ENCODE data around the gene TIPIN. TPM values are rescaled to one million over a fixed set of nuclear protein-coding genes. Genes with fewer than 3 reads are reported as not detected.

The TIPIN gene
- total and polyA plus RNA-seq, 2 of the 8 experiments (the other 6 are each of a cell fraction or from before 2014, with no cell fraction given): 8.5 to 24.7 TPM

DNA sequence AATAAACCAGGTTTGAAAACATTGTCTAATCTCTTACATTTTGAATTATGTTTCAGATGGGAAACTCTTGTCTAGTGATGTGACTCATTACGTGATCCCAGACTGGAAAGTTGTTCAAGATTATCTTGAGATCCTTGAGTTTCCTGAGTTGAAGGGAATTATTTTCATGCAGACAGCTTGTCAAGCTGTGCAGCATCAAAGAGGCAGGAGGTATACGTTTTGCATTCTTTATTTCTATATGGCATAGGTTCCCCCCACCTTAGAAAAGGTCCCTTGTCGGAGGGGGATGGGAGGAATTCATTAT is 61.6 kb downstream of the TIPIN start (continued):
- TF ChIP-seq CHD7 (IDR thresholded peaks at IDR 0.05; ENCODE audit: insufficient replicate concordance, low read length) (no peak), CEBPB (IDR thresholded peaks at IDR 0.05; ENCODE audit: low read depth, low read length) (no peak), EZH2 (IDR thresholded peaks at IDR 0.05; ENCODE audit: low read depth, low read length, severe bottlenecking) (no peak), SRF (IDR thresholded peaks at IDR 0.05; ENCODE audit: low read depth, low read length) (no peak), SAP30 (IDR thresholded peaks at IDR 0.05; ENCODE audit: insufficient read depth, insufficient replicate concordance, low read length) (no peak), BCL11A (IDR thresholded peaks at IDR 0.05; ENCODE audit: low read depth in 2 of 2, low read length in 2 of 2) (no peak)
- TF ChIP-seq, protein P1, sequence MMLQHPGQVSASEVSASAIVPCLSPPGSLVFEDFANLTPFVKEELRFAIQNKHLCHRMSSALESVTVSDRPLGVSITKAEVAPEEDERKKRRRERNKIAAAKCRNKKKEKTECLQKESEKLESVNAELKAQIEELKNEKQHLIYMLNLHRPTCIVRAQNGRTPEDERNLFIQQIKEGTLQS (IDR thresholded peaks at IDR 0.05; ENCODE audit: insufficient read depth, low read depth, low read length): no peak
